PFSK-1 (cell line): ENCODE results near the gene KCNQ1.

Source experiments
- POLR2AphosphoS5 ChIP-seq: IDR thresholded peaks from 2 replicates; pipeline ENCODE4 v1.6.1; 2012; ENCODE audit warnings: low read depth, mild to moderate bottlenecking, control low read depth, low read length, moderate library complexity
- REST ChIP-seq, 2 experiments: IDR thresholded peaks; 2 replicates each; pipeline versions ENCODE4 v1.6.1 to v1.8.0; 2011 to 2012; ENCODE audit warnings: low read depth in 2 of 2, low read length in 2 of 2, control low read depth in 1 of 2, inconsistent platforms in 1 of 2, mild to moderate bottlenecking in 1 of 2, moderate library complexity in 1 of 2; ENCODE audit not compliant: insufficient read depth in 1 of 2
- SIN3A ChIP-seq: IDR thresholded peaks from 2 replicates; pipeline ENCODE4 v1.6.1; 2012; ENCODE audit warnings: mild to moderate bottlenecking, low read length, moderate library complexity, borderline replicate concordance; ENCODE audit not compliant: insufficient read depth
- TAF1 ChIP-seq: IDR thresholded peaks from 2 replicates; pipeline ENCODE4 v1.6.1; 2012; ENCODE audit warnings: low read length, control low read depth, borderline replicate concordance; ENCODE audit not compliant: insufficient read depth

- TF ChIP-seq REST (IDR thresholded peaks at IDR 0.05; ENCODE audit: insufficient read depth in 1 of 2, low read depth in 2 of 2, low read length in 2 of 2) (peak in 1 of 2 experiments; percentile 47; a peak in 1 of 4 replicates), SIN3A (no peak), POLR2AphosphoS5 (peak; percentile 96), TAF1 (peak; percentile 98)
These were observed 255.0 kb downstream of the KCNQ1 start, which contains the start of gene KCNQ1OT1 for GRCh38 chr11:2699531-2700414.
